Ishikawa (cell line): ENCODE data around the gene COPZ1.

ENCODE experiments used
- CEBPB ChIP-seq: IDR thresholded peaks from 2 replicates; pipeline ENCODE4 v1.6.1; 2012
- CREB1 ChIP-seq: IDR thresholded peaks from 2 replicates; pipeline ENCODE4 v1.6.1; 2012; ENCODE audit warnings: low read depth
- EGR1 ChIP-seq: IDR thresholded peaks from 2 replicates; pipeline ENCODE4 v1.6.1; 2012
- EP300 ChIP-seq: IDR thresholded peaks from 2 replicates; pipeline ENCODE4 v1.6.1; 2012; ENCODE audit warnings: borderline replicate concordance
- FOXM1 ChIP-seq: IDR thresholded peaks from 2 replicates; pipeline ENCODE4 v1.6.1; 2012; ENCODE audit warnings: low read depth, borderline replicate concordance
- NFIC ChIP-seq: IDR thresholded peaks from 2 replicates; pipeline ENCODE4 v1.6.1; 2012
- RAD21 ChIP-seq: IDR thresholded peaks from 2 replicates; pipeline ENCODE4 v1.6.1; 2012; ENCODE audit warnings: low read depth
- REST ChIP-seq: IDR thresholded peaks from 2 replicates; pipeline ENCODE4 v1.6.1; 2012; ENCODE audit warnings: low read depth, mild to moderate bottlenecking
- TAF1 ChIP-seq: IDR thresholded peaks from 2 replicates; pipeline ENCODE4 v1.6.1; 2012; ENCODE audit warnings: low read depth, mild to moderate bottlenecking
- TCF12 ChIP-seq: IDR thresholded peaks from 2 replicates; pipeline ENCODE4 v1.6.1; 2012; ENCODE audit warnings: low read depth
- TEAD4 ChIP-seq: IDR thresholded peaks from 2 replicates; pipeline ENCODE4 v1.6.1; 2012
- YY1 ChIP-seq: IDR thresholded peaks from 2 replicates; pipeline ENCODE4 v1.6.1; 2012; ENCODE audit warnings: low read depth
- ZBTB7A ChIP-seq: IDR thresholded peaks from 2 replicates; pipeline ENCODE4 v1.6.1; 2012; ENCODE audit warnings: low read depth
- TF ChIP-seq, protein P1 (sequence below): IDR thresholded peaks from 2 replicates; pipeline ENCODE4 v1.6.1; 2012
- TF ChIP-seq, protein P2 (sequence below): IDR thresholded peaks from 2 replicates; pipeline ENCODE4 v1.6.1; 2012

COPZ1 gene

GRCh38 chr12:54383041-54383609 is 58.2 kb downstream of the COPZ1 start:
- TF ChIP-seq TCF12, result no peak
- TF ChIP-seq EGR1, result no peak
- TF ChIP-seq FOXM1, result no peak
- TF ChIP-seq, protein P1, sequence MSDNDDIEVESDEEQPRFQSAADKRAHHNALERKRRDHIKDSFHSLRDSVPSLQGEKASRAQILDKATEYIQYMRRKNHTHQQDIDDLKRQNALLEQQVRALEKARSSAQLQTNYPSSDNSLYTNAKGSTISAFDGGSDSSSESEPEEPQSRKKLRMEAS, result no peak
- no peak for TF ChIP-seq TAF1
- TF ChIP-seq YY1, result no peak
- TF ChIP-seq TEAD4, result no peak
- TF ChIP-seq REST, result no peak
- TF ChIP-seq EP300, result no peak
- no peak for TF ChIP-seq NFIC
- TF ChIP-seq CEBPB, result no peak
- TF ChIP-seq CREB1, result no peak
- TF ChIP-seq, protein P2, sequence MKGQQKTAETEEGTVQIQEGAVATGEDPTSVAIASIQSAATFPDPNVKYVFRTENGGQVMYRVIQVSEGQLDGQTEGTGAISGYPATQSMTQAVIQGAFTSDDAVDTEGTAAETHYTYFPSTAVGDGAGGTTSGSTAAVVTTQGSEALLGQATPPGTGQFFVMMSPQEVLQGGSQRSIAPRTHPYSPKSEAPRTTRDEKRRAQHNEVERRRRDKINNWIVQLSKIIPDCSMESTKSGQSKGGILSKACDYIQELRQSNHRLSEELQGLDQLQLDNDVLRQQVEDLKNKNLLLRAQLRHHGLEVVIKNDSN, result no peak
- TF ChIP-seq ZBTB7A, result no peak
- TF ChIP-seq RAD21, result no peak

- no peak for TF ChIP-seq FOXM1
- TF ChIP-seq YY1, result no peak
- no peak for TF ChIP-seq CEBPB
- no peak for TF ChIP-seq EGR1
- TF ChIP-seq CREB1, result no peak
- no peak for TF ChIP-seq ZBTB7A
- TF ChIP-seq EP300, result no peak
- TF ChIP-seq REST, result no peak
- TF ChIP-seq TAF1, result no peak
- TF ChIP-seq, protein P2, result no peak
- TF ChIP-seq TCF12, result no peak
- TF ChIP-seq RAD21, result no peak
- TF ChIP-seq, protein P1, result no peak
- TF ChIP-seq NFIC, result no peak
- TF ChIP-seq TEAD4, result no peak
Observed at GRCh38 chr12:54384591-54385041, 59.7 kb downstream of the COPZ1 start, which contains the start of gene ZNF385A. Gene ZNF385A (minus strand): TSS chr12:54384733. CDS start chr12:54384514, 219 bp downstream.

DNA sequence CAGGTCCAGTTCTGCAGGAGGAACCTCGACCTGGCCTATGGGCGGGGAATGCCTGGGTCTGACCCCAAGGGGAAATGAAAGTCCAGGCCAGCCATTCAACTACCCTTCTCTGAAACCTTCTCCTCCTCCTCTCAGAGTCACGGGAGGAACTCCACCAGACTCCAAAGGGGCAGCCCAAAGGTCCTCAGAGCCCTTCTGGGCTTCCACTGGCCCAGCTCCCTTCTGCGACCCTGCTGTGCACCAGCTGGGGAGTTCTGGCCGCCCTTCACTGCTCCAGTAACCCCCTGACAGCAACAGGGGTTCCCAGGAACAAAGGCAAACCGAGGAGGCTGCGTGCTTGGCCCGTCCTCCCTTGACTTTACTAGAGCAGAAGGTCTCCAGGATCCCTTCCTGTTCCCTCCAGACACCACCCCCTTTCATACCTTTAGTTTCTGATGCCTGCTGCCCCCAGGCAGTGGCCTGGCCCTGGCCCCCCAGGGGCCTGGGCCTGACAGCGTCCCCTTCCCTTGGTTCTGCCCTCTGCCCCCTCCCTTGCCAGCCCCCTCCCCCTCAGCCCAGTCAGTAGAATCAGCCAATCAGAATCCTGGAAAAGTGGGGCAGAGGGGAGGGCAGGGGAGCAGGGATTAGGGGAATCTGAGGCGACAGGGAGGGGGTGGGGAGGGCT is 60.5 kb downstream of the COPZ1 start:
- TF ChIP-seq, protein P2, result no peak
- TF ChIP-seq YY1 (no peak), TCF12 (no peak), CEBPB (no peak), RAD21 (no peak), NFIC (no peak), REST (no peak), EP300 (no peak), ZBTB7A (no peak), TAF1 (no peak), CREB1 (no peak), FOXM1 (no peak), EGR1 (no peak), TEAD4 (no peak)
- TF ChIP-seq, protein P1, result no peak
